PC-3 (cell line): ENCODE measurements around the gene DPT. TPM values are rescaled to one million over a fixed set of nuclear protein-coding genes. Genes with fewer than 3 reads are reported as not detected.

Experiments used
- ATAC-seq: fragments of 200-7000 bp; cut with Tn5 transposase; 2 replicates; pipeline ENCODE4 v1.9.1; 2020; ENCODE audit warnings: mild to moderate bottlenecking, moderate library complexity
- BruUV-seq: library from RNA; stranded (reverse); fragments of 400-500 nt; replicated peaks from 2 replicates; lab custom pipeline; 2021; lab: Mats Ljungman, UMichigan
- CTCF ChIA-PET: fragments of 300-600 bp; sonication (Branson Sonifier 250); formaldehyde crosslinking; loops from one replicate; lab custom pipeline; 2022; ENCODE audit warnings: antibody characterized with exemption; lab: Charles Lee
- POLR2A ChIA-PET: fragments of 300-600 bp; sonication (Branson Sonifier 250); formaldehyde crosslinking; loops from one replicate; lab custom pipeline; 2022; ENCODE audit warnings: antibody characterized with exemption; ENCODE audit not compliant: unreplicated experiment; lab: Charles Lee
- DNase-seq: peaks from one replicate; pipeline ENCODE4 v3.0.0-alpha.2; 2015
- H2AFZ ChIP-seq: fragments of 300-600 bp; sonication (generic); 2 replicates; pipeline ENCODE4 v1.6.0; 2016; ENCODE audit warnings: antibody characterized with exemption, low read length
- H3F3A ChIP-seq: fragments of 300-600 bp; sonication (generic); one replicate; pipeline ENCODE4 v1.6.0; 2017; ENCODE audit warnings: antibody characterized with exemption, low read length, control low read depth, mild to moderate bottlenecking; ENCODE audit not compliant: unreplicated experiment
- H3K27ac ChIP-seq: fragments of 300-600 bp; sonication (generic); 2 replicates; pipeline ENCODE4 v1.5.1; 2016; ENCODE audit warnings: mild to moderate bottlenecking, low read length
- H3K27me3 ChIP-seq: fragments of 300-600 bp; sonication (generic); 2 replicates; pipeline ENCODE4 v1.6.1; 2016; ENCODE audit warnings: low read length, mixed read lengths
- H3K36me3 ChIP-seq: fragments of 300-600 bp; sonication (generic); 2 replicates; pipeline ENCODE4 v1.6.1; 2016; ENCODE audit warnings: low read depth, mixed run types, low read length, mixed read lengths
- H3K4me1 ChIP-seq: fragments of 300-600 bp; sonication (generic); 2 replicates; pipeline ENCODE4 v1.5.1; 2016; ENCODE audit warnings: low read length; ENCODE audit not compliant: insufficient read depth
- H3K4me2 ChIP-seq: fragments of 300-600 bp; sonication (generic); 2 replicates; pipeline ENCODE4 v1.6.0; 2016; ENCODE audit warnings: low read length
- H3K4me3 ChIP-seq: fragments of 300-600 bp; sonication (generic); 2 replicates; pipeline ENCODE4 v1.5.1; 2016; ENCODE audit warnings: mild to moderate bottlenecking, low read length, mixed read lengths
- H3K79me2 ChIP-seq: fragments of 300-600 bp; sonication (generic); 2 replicates; pipeline ENCODE4 v1.6.1; 2017; ENCODE audit warnings: low read length, mixed read lengths
- H3K9ac ChIP-seq: fragments of 300-600 bp; sonication (generic); 2 replicates; pipeline ENCODE4 v1.6.0; 2016; ENCODE audit warnings: mild to moderate bottlenecking, low read length
- H3K9me2 ChIP-seq: fragments of 300-600 bp; sonication (generic); replicated peaks from 2 replicates; pipeline ENCODE4 v1.6.1; 2016; ENCODE audit warnings: mixed run types, low read length, mixed read lengths
- H3K9me3 ChIP-seq: fragments of 300-600 bp; sonication (generic); 2 replicates; pipeline ENCODE4 v1.6.1; 2016; ENCODE audit warnings: low read length, mixed read lengths
- H4K20me1 ChIP-seq: fragments of 300-600 bp; sonication (generic); 2 replicates; pipeline ENCODE4 v1.6.1; 2016; ENCODE audit warnings: low read length, mixed read lengths
- EZH2 ChIP-seq: fragments of 300-600 bp; sonication (generic); IDR thresholded peaks from one replicate; pipeline ENCODE4 v1.6.1; 2017; ENCODE audit warnings: antibody characterized with exemption, mild to moderate bottlenecking, low read length; ENCODE audit not compliant: unreplicated experiment
- EZH2phosphoT487 ChIP-seq: fragments of 300-600 bp; sonication (generic); IDR thresholded peaks from 2 replicates; pipeline ENCODE4 v1.6.1; 2018; ENCODE audit warnings: mild to moderate bottlenecking, antibody characterized with exemption, low read length, borderline replicate concordance
- intact Hi-C: fragments of 100-400 bp; cut with micrococcal nuclease; formaldehyde crosslinking; loops from 2 replicates; pipeline ENCODE4 v1.9.0; 2023
- total RNA-seq: library from RNA; depleted of rRNA; stranded (reverse); fragments of >200 nt; gene quantifications from 2 replicates; pipeline ENCODE4 v1.2.3, GENCODE V29; 2014
- TF ChIP-seq, protein P1 (sequence below): fragments of 300-600 bp; sonication (generic); conservative IDR thresholded peaks from 2 replicates; pipeline ENCODE4 v1.5.1; 2017; ENCODE audit warnings: antibody characterized with exemption, low read depth, mild to moderate bottlenecking, low read length

DPT gene
- total RNA-seq, 1 experiment from 2014 or later: not detected

GRCh38 chr1:168767894-168768584 lies 39.0 kb upstream of the DPT start:
- H2AFZ ChIP-seq: no peak overlapping the region
- CTCF ChIA-PET: no interaction called here
- H3K79me2 ChIP-seq: no peaks in the 10 kb centered on the region
- H3K9me3 ChIP-seq: no peaks in the 10 kb centered on the region
- intact Hi-C loops: no loop called here
- TF ChIP-seq, protein P1, sequence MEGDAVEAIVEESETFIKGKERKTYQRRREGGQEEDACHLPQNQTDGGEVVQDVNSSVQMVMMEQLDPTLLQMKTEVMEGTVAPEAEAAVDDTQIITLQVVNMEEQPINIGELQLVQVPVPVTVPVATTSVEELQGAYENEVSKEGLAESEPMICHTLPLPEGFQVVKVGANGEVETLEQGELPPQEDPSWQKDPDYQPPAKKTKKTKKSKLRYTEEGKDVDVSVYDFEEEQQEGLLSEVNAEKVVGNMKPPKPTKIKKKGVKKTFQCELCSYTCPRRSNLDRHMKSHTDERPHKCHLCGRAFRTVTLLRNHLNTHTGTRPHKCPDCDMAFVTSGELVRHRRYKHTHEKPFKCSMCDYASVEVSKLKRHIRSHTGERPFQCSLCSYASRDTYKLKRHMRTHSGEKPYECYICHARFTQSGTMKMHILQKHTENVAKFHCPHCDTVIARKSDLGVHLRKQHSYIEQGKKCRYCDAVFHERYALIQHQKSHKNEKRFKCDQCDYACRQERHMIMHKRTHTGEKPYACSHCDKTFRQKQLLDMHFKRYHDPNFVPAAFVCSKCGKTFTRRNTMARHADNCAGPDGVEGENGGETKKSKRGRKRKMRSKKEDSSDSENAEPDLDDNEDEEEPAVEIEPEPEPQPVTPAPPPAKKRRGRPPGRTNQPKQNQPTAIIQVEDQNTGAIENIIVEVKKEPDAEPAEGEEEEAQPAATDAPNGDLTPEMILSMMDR: no peak
- TF ChIP-seq EZH2phosphoT487 (no peak), EZH2 (no peak)
- H3K9me2 ChIP-seq: no peaks in the 10 kb centered on the region
- H3F3A ChIP-seq: no peaks in the 10 kb centered on the region
- no peaks in the 10 kb centered on the region for H4K20me1 ChIP-seq
- no peaks in the 10 kb centered on the region for H3K27me3 ChIP-seq
- H3K4me1 ChIP-seq: no peaks in the 10 kb centered on the region
- BruUV-seq: no TSS peak
- ATAC-seq (no peak), DNase-seq (no peak)
- POLR2A ChIA-PET: no interaction called here
- no peak overlapping the region for H3K4me2 ChIP-seq
- no peak overlapping the region for H3K27ac ChIP-seq
- H3K4me3 ChIP-seq: no peak overlapping the region
- no peak overlapping the region for H3K9ac ChIP-seq
- H3K36me3 ChIP-seq: no peaks in the 10 kb centered on the region

GRCh38 chr1:168766568-168766967 lies 37.6 kb upstream of the DPT start:
- Histone ChIP-seq H3K9me2 (no peaks in the 10 kb centered on the region), H3K79me2 (no peaks in the 10 kb centered on the region), H3K27ac (no peak overlapping the region), H3K27me3 (no peaks in the 10 kb centered on the region), H2AFZ (no peak overlapping the region), H4K20me1 (no peaks in the 10 kb centered on the region), H3K9ac (no peak overlapping the region), H3F3A (no peaks in the 10 kb centered on the region), H3K36me3 (no peaks in the 10 kb centered on the region), H3K4me1 (no peaks in the 10 kb centered on the region), H3K4me2 (no peak overlapping the region), H3K4me3 (no peak overlapping the region), H3K9me3 (no peaks in the 10 kb centered on the region)
- ChIA-PET POLR2A (no interaction called here), CTCF (no interaction called here)
- DNase-seq: no peak
- intact Hi-C loops: no loop called here
- TF ChIP-seq, protein P1: no peak
- TF ChIP-seq EZH2 (no peak), EZH2phosphoT487 (no peak)
- ATAC-seq: no peak
- BruUV-seq: no TSS peak

GRCh38 chr1:168763031-168763430 lies 34.0 kb upstream of the DPT start:
- Histone ChIP-seq H3K9ac (no peak overlapping the region), H4K20me1 (no peaks in the 10 kb centered on the region), H3K27me3 (no peaks in the 10 kb centered on the region), H3K9me3 (no peaks in the 10 kb centered on the region), H3K4me2 (no peak overlapping the region), H3F3A (no peaks in the 10 kb centered on the region), H3K27ac (no peak overlapping the region), H3K4me3 (no peak overlapping the region), H3K4me1 (no peaks in the 10 kb centered on the region), H3K36me3 (no peaks in the 10 kb centered on the region), H3K9me2 (no peaks in the 10 kb centered on the region), H3K79me2 (no peaks in the 10 kb centered on the region), H2AFZ (no peak overlapping the region)
- intact Hi-C loops: no loop called here
- no peak for TF ChIP-seq EZH2
- TF ChIP-seq, protein P1: no peak
- no peak for TF ChIP-seq EZH2phosphoT487
- ChIA-PET CTCF (no interaction called here), POLR2A (no interaction called here)
- no peak for DNase-seq
- no peak for ATAC-seq
- no TSS peak for BruUV-seq
